Measurements from ENCODE around the gene UQCRQ. TPM values are rescaled to one million over a fixed set of nuclear protein-coding genes. Genes with fewer than 3 reads are reported as not detected.

Gene UQCRQ
- total and polyA plus RNA-seq, 2 of the 13 experiments (the other 11 are each of a cell fraction or from before 2014, with no cell fraction given), result 257 to 575 TPM

DNA sequence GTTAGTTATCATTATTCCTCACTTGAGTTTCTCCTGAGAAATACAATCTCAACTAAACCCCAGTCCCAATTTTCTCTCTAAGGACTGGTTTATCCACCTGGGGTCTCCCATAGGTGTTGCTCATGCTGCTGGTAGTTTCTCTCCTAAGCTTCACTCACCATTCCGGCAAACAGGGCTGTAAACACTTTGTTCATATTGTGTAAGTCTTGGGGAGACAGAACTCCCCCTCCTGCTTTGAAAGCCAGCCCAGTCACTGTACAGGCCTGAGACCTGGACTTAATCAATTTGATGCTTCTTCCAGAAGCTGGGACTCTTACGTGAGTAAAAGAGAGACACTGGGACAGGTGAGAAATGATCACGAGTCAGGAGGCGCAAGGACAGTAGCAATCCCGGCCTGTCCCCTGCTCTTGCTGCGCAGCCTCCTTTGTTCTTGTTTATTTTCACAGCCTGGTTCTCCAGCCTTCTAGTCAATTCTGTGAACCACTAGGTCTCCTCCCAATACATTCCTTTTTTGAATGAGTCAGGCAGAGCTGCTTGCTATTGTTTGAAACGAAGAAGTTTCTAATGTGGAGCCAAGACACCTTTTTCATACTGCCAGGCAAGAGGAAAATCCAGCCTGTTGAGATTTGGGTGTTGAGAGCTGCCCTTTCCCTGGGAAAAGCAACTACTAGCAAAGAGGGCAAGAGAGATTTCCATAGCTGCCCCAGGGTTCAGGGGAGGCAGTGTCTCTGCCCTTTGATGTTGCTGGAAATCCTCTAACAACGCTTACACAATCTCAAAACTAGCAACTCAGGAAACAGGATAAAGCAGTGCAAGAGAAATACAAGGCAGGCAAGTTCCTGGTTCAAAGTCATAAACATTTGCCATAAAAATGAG, 26.8 kb upstream of the UQCRQ start (continued):
- TF ChIP-seq ZNF260 (CRISPR knock-in tag; IDR thresholded peaks at IDR 0.05; ENCODE audit: borderline replicate concordance, low read depth) (no peak), SNAPC2 (CRISPR knock-in tag; IDR thresholded peaks at IDR 0.05) (peak; percentile 47; the same call in 1 of the 2 replicates), ZKSCAN8 (CRISPR knock-in tag; IDR thresholded peaks at IDR 0.05; ENCODE audit: borderline replicate concordance) (peak; percentile 85), POGZ (CRISPR knock-in tag; IDR thresholded peaks at IDR 0.05) (peak; percentile 57; the same call in 1 of the 2 replicates), ZSCAN29 (CRISPR knock-in tag; conservative IDR thresholded peaks at IDR 0.05) (no peak), YEATS2 (CRISPR knock-in tag; IDR thresholded peaks at IDR 0.05; ENCODE audit: borderline replicate concordance) (no peak), ARNT2 (CRISPR knock-in tag; IDR thresholded peaks at IDR 0.05; ENCODE audit: low read depth) (no peak), TCF7L2 (IDR thresholded peaks at IDR 0.05; ENCODE audit: low read depth, low read length) (peak; percentile 91), FIP1L1 (IDR thresholded peaks at IDR 0.05; ENCODE audit: borderline replicate concordance, insufficient read depth, low read depth, low read length) (no peak), ZNF577 (CRISPR knock-in tag; IDR thresholded peaks at IDR 0.05; ENCODE audit: borderline replicate concordance, low read depth) (no peak), PHF21A (CRISPR knock-in tag; IDR thresholded peaks at IDR 0.05) (peak; percentile 91), TBX3 (IDR thresholded peaks at IDR 0.05; ENCODE audit: borderline replicate concordance) (peak; percentile 19; the same call in 1 of the 2 replicates), BCL6 (CRISPR knock-in tag; IDR thresholded peaks at IDR 0.05) (peak; percentile 93), HMG20A (CRISPR knock-in tag; IDR thresholded peaks at IDR 0.05; ENCODE audit: borderline replicate concordance) (peak; percentile 48; the same call in 1 of the 2 replicates), ASH2L (IDR thresholded peaks at IDR 0.05; ENCODE audit: insufficient read length, low read depth, low read length) (peak; percentile 92), TCF12 (IDR thresholded peaks at IDR 0.05) (no peak), TCF12 (CRISPR knock-in tag; IDR thresholded peaks at IDR 0.05) (0 out of 2 replicates have a peak, but pooled peaks have one; percentile 23), ZNF264 (CRISPR knock-in tag; IDR thresholded peaks at IDR 0.05) (0 out of 2 replicates have a peak, but pooled peaks have one; percentile 24), RARA (CRISPR knock-in tag; IDR thresholded peaks at IDR 0.05) (peak; percentile 90)
- TF ChIP-seq, protein P1, sequence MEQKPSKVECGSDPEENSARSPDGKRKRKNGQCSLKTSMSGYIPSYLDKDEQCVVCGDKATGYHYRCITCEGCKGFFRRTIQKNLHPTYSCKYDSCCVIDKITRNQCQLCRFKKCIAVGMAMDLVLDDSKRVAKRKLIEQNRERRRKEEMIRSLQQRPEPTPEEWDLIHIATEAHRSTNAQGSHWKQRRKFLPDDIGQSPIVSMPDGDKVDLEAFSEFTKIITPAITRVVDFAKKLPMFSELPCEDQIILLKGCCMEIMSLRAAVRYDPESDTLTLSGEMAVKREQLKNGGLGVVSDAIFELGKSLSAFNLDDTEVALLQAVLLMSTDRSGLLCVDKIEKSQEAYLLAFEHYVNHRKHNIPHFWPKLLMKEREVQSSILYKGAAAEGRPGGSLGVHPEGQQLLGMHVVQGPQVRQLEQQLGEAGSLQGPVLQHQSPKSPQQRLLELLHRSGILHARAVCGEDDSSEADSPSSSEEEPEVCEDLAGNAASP (CRISPR knock-in tag; IDR thresholded peaks at IDR 0.05; ENCODE audit: borderline replicate concordance), result peak; percentile 41; the same call in 1 of the 2 replicates
- TF ChIP-seq, protein P2, sequence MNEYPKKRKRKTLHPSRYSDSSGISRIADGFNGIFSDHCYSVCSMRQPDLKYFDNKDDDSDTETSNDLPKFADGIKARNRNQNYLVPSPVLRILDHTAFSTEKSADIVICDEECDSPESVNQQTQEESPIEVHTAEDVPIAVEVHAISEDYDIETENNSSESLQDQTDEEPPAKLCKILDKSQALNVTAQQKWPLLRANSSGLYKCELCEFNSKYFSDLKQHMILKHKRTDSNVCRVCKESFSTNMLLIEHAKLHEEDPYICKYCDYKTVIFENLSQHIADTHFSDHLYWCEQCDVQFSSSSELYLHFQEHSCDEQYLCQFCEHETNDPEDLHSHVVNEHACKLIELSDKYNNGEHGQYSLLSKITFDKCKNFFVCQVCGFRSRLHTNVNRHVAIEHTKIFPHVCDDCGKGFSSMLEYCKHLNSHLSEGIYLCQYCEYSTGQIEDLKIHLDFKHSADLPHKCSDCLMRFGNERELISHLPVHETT (CRISPR knock-in tag; conservative IDR thresholded peaks at IDR 0.05), result no peak
- TF ChIP-seq, protein P3, sequence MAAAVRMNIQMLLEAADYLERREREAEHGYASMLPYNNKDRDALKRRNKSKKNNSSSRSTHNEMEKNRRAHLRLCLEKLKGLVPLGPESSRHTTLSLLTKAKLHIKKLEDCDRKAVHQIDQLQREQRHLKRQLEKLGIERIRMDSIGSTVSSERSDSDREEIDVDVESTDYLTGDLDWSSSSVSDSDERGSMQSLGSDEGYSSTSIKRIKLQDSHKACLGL (CRISPR knock-in tag; IDR thresholded peaks at IDR 0.05), result no peak
- TF ChIP-seq, protein P4, sequence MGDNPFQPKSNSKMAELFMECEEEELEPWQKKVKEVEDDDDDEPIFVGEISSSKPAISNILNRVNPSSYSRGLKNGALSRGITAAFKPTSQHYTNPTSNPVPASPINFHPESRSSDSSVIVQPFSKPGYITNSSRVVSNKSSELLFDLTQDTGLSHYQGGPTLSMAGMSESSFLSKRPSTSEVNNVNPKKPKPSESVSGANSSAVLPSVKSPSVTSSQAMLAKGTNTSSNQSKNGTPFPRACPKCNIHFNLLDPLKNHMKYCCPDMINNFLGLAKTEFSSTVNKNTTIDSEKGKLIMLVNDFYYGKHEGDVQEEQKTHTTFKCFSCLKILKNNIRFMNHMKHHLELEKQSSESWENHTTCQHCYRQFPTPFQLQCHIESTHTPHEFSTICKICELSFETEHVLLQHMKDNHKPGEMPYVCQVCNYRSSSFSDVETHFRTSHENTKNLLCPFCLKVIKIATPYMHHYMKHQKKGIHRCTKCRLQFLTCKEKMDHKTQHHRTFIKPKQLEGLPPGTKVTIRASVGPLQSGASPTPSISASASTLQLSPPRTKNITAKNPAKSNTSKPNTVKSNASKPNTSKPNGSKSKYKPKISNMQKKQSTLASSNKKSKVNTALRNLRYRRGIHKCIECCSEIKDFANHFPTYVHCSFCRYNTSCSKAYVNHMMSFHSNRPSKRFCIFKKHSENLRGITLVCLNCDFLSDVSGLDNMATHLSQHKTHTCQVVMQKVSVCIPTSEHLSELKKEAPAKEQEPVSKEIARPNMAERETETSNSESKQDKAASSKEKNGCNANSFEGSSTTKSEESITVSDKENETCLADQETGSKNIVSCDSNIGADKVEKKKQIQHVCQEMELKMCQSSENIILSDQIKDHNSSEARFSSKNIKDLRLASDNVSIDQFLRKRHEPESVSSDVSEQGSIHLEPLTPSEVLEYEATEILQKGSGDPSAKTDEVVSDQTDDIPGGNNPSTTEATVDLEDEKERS (CRISPR knock-in tag; IDR thresholded peaks at IDR 0.05), result no peak
